Stimulated activated CD8-positive, alpha-beta memory T cell treated with anti-CD3 and anti-CD28 coated beads, Interleukin-12 subunit alpha, Interleukin-12 subunit beta, amount 100 ng/mL, for 4 hours (primary cell): ENCODE results near the gene PLBD1.

ENCODE experiments used
- DNase-seq: peaks from one replicate; pipeline ENCODE4 v3.0.0-alpha.2; 2020; ENCODE audit warnings: low read depth

Gene PLBD1

GRCh38 chr12:14570231-14570630 is 2.5 kb upstream of the PLBD1 start:
- DNase-seq, result no peak

DNA sequence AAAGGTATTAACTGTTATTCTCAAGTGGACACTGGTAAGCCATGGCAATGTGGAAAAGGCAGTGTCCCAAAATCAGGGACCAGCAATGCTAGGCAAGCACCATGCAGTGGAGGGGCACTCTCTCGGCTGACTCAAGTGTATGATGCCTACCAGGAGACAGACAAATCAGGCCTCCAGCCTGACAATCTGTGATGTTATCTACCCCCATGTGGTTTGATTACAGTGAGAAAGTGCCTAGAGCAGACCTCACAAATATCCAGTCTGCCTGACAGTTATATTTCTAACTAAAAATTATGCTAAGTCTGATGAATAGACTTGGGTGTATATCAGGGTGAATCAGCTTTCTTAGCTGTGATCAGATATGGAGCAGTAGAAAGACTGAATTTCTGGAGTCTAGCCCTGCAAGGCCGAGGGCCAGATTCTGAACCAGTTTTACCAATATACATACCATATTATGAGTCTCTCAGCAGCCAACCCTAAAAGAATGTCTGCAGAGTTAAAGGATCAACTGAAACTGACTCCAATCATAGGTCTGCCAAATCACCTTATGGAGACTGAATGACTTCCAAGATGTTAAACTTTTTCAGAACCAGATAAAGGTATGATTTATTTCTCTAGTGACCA is 3.2 kb downstream of the PLBD1 start:
- DNase-seq, result no peak

DNA sequence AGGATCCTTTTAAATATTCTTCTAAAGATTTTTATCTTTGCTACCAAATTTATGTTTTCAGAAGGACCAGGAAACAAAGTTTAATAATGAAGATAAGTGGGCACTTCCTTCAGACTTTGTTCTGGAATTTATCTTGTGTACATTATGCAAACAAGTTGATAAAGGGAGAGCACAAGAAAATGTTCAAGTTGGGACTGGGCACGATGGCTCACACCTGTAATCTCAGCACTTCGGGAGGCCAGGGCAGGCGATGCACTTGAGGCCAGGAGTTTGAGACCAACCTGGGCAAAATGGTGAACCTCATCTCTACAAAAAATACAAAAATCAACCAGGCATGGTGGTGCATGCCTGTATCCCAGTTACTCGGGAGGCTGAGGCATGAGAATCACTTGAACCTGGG is 4.6 kb downstream of the PLBD1 start:
- no peak for DNase-seq

DNA sequence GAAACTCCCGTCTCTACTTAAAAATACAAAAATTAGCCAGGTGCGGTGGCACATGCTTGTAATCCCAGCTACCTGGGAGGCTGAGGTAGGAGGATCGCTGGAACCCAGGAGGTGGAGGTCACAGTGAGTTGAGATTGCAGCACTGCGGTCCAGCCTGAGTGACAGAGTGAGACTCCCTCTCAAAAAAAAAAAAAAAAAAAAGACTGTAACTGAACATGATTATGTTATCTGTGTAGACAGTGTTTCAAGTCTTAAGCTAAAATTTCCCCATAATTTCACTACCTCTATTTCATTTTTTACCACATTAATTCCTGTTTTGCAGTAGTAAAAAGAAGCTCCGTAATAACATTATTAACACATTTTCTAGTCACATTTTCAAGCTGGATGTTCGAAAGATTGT is 5.4 kb downstream of the PLBD1 start:
- no peak for DNase-seq

DNA sequence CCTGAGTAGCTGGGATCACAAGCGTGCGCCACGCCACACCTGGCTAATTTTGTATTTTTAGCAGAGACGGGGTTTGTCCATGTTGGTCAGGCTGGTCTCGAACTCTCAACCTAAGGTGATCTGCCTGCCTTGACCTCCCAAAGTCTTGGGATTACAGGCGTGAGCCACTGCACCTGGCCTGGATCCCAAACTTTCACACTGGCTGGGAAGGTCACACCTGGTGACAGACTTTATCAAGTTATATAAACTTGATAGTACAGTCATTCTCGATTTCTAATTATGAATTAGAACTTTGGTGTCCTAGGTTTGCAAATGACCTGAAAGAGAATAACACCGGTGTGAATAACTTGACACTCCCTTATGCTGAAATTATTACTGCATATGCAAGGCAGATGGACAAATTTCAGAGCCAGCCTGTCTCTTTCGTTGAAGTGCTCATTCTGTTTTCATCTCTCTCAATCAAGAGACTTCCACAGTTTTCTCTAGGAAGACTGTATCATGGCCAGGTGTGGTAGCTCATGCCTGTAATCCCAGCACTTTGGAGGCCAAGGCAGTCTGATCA is 5.9 kb downstream of the PLBD1 start:
- DNase-seq, result no peak

GRCh38 chr12:14560904-14561574 is 6.6 kb downstream of the PLBD1 start:
- DNase-seq, result no peak

DNA sequence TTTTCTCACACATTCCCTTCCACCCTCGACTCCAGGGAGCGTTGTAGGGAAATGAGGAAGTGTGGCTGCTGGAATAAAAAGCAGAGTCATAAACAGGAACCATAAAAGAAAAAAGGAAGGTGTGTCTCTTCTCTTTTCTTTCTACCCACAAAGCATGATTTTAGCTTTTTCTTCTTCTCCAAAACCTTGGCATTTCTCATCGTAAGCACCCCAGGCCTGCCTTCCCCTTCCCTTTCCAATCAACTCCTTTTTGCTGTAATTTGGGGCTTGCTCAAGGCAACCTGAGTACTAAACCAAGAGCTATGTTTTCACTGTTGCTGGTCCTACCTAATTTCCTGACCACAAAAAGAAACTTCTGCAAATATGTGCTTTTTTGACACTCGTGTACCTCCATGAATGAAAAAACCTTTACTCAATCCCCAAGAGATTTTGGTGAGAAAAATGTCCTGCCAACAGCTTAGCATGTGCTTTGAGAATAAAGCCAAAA is 9.2 kb downstream of the PLBD1 start:
- DNase-seq, result no peak

DNA sequence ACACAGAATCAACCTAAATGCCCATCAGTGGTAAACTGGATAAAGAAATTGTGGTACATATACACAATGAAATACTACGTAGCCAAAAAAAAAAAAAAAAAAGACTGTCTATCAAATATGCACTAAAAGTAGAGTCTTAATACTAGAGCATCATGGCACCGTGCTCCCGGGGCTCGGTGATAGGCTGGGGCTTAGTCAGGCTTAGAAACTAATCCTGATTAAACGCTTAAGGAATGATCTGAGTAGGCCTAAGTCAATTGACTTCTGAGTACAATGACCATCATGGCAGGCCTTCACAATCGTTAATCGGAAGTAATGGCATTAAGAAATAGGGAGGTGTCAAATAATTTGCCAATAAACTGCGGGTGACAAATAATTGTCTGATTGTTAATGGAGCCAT is 9.7 kb downstream of the PLBD1 start:
- DNase-seq, result no peak

- no peak for DNase-seq
Observed at GRCh38 chr12:14554281-14555007, 13.2 kb downstream of the PLBD1 start.

GRCh38 chr12:14548609-14549008 is 19.1 kb downstream of the PLBD1 start:
- DNase-seq, result no peak

DNA sequence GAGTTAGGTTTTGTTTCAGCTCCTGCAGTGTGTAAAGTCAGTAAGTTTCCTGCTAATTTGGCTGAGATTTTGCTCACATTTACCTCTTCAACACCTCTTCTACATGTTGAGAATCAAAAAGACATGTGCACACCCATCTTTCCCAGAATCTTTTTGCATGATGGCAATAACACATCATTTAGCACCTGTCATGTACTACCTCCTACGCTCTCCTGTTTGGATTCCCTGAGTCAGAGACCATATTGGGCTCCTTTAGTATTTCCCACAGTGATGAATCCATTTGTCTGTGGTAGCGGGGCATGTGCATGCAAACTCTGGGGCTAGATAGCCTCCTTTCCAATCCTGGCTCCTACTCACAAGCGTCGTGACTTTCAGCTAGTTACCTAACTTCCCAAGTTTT is 20.1 kb downstream of the PLBD1 start:
- DNase-seq, result no peak

DNA sequence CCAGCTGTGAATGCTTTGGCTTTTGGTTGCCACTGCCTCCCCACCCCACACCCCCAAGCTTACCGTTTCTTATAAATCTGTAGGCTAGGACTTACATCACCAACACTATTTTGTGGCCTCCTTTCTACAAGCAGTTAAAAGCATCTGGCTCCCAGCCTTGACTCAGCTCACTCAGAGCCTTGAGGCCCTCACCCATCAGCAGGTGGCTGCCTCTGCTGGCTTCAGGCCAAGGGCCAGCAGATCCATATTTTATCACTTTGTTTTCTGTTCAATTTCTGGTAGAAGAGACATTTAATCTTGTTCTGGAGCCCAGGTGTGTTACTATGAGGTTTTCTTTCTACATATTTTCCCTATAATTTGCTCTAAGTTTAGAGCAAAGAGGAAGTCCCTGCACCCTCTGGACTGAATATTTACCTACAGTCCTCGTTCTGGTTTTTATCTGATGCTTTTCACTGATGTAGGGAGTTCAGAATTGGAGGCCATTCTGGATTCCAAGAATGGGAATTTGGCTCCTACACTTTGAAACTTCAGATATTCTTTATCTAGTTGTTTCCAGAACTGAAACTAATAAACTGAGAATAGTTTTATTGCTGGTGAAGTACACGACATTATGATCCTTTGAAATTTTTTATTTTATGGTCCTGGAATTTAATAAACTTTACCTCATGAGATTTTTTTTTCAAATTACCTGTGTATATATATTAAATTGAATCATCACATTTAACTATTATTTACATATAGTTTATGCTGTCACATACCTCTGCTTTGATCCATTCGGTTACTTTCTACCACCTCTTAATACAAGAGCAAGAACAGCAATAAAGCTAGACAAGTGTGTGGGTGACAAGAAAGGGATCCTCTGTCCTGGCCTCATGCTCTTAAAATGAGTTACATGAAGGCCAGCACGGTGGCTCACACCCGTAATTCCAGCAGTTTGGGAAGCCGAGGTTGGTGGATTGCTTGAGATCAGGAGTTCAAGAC is 22.2 kb downstream of the PLBD1 start:
- no peak for DNase-seq

DNA sequence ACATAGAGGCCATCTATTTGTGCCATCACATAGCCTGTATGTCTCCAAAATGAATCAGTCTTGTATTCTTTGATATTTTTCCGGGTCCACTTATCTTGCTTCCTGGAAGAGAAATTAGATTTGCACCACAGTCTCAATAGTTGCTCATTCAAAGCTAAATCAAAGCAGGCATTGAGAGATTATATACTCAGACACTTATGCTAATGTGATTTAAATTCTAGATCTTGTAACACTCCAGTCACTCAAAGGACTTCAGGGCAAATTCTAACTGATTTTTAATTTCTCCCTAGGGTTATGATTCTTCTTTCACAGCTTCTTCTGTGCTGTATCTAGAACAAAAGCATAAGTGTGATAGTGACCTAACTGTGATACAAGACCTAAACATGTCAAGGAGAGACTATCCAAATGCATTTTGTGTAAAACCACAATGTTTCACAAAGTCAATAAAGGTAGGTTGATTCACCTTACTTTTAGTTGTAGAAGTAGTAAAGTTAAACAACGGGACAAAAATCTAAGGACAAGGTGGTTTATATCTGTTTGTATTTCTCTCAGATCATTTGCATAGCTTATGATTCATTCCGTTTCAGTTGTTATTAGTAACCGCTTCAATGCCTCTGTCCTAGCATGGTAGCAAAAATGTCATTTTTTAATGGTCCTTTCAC is 26.8 kb downstream of the PLBD1 start:
- no peak for DNase-seq

DNA sequence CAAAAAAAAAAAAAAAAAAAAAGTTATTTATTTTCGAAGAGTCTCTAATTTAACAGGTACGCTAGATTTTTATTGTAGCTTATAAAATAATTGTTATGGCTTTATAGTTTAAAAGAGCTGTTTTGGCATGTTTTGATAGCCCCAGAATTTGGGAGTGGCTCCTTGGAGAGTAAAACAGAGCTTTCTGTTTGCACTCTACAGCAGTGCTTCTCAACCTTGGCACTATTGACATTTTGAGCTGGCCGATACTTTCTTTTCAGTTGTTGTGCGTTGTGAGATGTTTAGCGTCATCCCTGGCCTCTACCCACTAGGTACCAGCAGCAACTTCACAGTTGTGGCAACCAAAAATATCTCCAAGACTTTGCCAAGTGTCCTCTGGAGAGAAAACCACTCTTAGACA is 30.6 kb downstream of the PLBD1 start:
- no peak for DNase-seq

DNA sequence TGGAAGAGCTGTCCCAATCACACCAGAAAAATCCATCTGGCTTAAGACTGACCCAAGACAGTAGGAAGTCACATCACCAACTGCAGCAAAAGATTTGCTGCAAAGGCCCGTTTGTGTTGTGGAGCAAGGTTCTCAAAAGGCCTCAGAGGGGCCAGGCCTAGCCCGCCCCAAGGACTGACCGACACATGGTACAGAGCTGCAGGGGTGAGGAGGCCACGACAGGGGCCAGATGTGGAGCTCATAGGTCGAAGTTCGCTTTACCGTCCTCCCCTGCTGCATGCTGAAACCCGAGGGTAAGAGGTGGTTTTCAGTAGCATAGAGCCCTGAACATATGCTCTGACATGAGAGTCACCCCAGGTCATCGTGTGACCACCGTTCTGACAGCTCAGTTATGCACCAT is 35.5 kb downstream of the PLBD1 start:
- DNase-seq, result no peak

- DNase-seq, result no peak
Observed at GRCh38 chr12:14525964-14526363, 41.7 kb downstream of the PLBD1 start.

DNA sequence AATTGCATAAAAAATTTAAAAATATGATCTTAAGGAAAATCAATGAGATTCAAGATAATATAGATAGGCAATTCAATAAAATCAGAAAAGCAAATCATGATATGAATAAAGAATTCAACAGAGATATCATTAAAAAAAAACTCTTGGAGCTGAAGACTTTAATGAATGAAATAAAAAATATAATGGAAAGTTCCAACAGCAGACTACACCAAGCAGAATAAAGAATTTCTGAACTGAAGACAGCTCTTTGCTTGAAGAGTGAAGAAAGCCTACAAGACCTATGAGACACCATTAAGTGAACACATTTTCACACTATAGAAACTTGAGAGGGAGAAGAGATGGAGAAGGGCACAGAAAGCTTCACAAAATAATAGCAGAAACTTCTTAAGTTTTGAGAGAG is 45.9 kb downstream of the PLBD1 start:
- no peak for DNase-seq

DNA sequence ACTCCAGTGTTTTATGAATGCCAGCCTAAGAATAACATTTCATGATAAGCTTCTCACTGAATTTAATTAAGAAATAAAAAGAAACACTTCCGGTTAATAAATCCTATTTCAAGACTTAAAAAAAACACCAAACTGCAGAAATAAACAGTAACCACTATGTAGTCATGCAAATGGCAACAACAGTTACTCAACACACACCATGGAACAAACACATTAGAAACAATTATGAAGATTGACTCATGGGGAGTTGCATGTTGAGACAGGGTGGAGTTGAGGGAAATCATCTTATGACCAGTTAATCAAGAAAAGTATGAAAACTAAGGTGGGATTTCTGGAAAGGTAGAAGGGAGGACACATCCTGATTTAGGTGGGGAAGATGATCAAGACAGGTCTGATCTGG is 52.7 kb downstream of the PLBD1 start:
- no peak for DNase-seq

- no peak for DNase-seq
Observed at GRCh38 chr12:14514154-14514842, 53.4 kb downstream of the PLBD1 start.

GRCh38 chr12:14510574-14510973 is 57.1 kb downstream of the PLBD1 start:
- no peak for DNase-seq
